Measurements from ENCODE around the gene GOLGA8B.
A peak's percentile ranks its signal among the peaks of the same experiment; 100 is the strongest.
"Not testable (repeated sequence)": the region's sequence is repeated elsewhere in the genome, so short reads cannot be mapped to it uniquely, and the experiment has no call there.

The GOLGA8B gene, protein sequence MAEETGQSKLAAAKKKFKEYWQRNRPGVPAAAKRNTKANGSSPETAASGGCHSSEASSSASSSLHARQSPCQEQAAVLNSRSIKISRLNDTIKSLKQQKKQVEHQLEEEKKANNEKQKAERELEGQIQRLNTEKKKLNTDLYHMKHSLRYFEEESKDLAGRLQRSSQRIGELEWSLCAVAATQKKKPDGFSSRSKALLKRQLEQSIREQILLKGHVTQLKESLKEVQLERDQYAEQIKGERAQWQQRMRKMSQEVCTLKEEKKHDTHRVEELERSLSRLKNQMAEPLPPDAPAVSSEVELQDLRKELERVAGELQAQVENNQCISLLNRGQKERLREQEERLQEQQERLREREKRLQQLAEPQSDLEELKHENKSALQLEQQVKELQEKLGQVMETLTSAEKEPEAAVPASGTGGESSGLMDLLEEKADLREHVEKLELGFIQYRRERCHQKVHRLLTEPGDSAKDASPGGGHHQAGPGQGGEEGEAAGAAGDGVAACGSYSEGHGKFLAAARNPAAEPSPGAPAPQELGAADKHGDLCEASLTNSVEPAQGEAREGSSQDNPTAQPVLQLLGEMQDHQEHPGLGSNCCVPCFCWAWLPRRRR

GRCh38 chr15:34583399-34584329 lies at the start of gene GOLGA8B:
Gene GOLGA8B, minus strand, starts transcription at chr15:34583651. Its CDS starts 47,739 bp downstream, at chr15:34535912.
- peak; percentile 71 for DNase-seq

GRCh38 chr15:34633165-34633564 lies 49.7 kb upstream of the GOLGA8B start:
- not testable (repeated sequence) for DNase-seq

- DNase-seq: no peak
These were observed 45.2 kb upstream of the GOLGA8B start for GRCh38 chr15:34628577-34629152.

DNA sequence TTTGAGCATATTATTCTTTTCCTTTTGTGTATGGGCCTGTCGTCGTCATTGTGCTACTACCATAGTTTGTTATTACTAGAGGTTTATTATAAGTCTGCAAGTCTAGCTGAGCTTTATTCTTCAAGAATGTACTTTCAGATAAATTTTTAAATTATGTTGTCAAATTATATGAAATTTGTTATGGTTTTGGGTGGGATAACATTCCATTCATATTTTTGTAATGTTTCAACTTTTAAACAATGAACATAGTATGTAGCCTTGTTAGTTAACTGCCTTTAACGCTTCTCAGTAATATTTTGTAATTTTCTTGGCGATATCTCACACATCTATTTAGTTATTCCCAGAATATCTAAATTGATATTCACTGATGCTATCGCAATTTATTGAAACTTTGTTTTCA lies 41.6 kb upstream of the GOLGA8B start:
- no peak for DNase-seq

DNA sequence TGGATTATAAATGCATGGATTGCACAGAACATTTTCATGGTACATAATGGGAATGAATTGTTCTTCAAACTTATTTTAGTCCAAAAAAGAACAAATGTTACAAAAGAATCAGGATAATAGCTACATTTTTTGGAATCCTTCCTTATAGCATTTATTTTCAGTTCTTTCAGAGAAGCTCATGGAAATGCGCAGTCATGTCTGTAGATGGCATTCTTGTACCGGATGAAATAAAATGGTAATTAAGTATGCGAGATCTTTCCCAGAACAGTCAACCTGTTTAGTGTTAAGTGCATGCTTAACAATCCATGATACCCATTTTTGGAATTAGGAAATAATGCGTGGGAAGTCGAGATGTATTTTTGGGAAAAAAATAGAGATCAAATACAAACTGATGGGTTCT lies 38.2 kb upstream of the GOLGA8B start:
- no peak for DNase-seq

DNA sequence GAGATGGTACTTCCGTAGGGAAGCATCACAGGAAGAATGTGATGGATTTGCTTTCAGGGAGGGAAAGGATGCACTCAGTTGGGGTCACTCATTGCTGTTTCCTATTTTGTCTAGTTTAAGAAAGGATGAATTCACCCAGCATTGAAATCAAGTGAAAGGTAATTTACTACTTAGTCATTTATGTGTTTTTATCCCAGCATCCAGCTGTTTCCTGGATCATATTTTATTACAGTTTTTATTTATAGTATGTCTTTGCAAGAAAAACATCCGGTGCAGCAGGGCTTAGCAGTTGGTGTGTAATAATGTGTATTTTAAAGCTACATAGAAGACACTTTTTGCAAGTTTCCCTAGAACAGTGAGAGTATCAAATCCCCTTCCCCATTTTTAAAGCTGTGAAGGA lies 37.4 kb upstream of the GOLGA8B start:
- no peak for DNase-seq

DNA sequence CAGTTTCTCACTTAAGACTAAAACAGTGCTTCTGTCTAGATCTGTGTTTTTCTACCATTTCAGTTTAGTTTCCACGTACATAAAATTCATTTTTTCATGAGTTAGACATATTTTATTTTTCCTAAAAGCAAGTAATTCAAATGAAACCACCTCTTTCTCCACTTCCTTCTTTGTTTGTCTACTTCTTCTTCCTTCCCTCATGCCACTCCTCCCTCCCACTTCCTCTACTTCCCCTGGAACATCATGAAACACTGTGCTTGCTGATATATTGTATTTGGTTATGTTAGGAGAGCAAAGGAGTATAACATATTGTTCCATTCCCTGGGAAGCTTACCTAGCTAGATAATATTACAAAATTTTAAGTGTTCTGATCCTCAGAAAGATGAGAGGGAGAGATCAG lies 36.7 kb upstream of the GOLGA8B start:
- no peak for DNase-seq

GRCh38 chr15:34619151-34619550 lies 35.7 kb upstream of the GOLGA8B start:
- DNase-seq: no peak

GRCh38 chr15:34618073-34618472 lies 34.6 kb upstream of the GOLGA8B start:
- DNase-seq: no peak

DNA sequence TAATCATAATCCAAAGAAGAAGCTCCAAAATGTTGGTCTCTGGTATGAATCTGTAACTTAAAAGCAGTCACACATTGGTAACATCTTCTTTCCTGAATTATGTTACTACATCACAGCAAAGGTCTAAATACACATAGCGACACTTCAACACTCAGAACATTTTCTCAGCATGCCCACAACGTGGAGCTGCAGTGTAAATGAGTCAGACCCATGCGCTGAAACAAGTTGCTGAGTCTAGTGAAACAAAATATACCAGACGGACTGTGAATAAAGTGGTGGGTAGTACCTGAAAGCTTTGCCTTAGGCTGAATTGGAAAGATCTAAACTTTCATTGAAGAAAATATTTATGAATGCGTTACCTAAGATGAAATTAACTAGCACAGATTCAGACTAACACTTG lies 33.2 kb upstream of the GOLGA8B start:
- DNase-seq: no peak

GRCh38 chr15:34613997-34614396 lies 30.5 kb upstream of the GOLGA8B start:
- DNase-seq: no peak

DNA sequence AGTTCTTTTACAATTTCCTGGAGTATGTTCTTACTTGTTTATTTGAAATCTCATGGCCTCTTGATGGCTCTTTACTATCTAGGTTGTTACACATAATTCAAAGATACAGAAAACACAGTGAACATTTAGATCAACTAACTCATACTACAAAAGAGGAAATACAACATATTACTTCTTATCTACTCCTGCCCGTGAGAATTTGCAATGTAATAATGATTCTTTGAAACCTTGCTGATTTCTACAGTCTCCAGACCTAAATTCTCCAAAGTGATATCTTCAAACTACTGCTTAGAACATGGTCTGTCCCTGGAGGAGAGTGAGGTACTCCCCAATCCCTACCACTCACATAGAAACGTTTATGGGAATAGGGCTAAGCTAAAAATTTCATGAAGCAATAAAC lies 29.9 kb upstream of the GOLGA8B start:
- no peak for DNase-seq

DNA sequence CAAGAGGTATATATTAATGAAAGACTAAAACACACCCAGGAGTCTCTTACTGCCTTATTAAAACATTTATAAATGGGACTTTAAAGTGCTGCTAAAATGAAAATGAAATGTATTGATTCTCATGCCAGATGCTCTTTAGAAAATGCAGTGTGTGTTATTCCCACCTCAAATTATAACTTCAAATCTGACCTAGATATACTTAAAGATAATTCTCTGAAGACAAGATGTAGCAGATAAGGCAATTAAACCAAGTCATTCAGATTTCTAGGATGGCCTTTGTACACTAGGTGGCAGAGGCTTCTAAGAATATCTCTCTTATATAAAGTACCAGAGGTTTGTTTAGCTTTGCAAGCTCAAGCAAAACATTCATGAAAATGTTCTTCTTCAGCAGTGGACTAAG lies 26.9 kb upstream of the GOLGA8B start:
- DNase-seq: no peak

DNA sequence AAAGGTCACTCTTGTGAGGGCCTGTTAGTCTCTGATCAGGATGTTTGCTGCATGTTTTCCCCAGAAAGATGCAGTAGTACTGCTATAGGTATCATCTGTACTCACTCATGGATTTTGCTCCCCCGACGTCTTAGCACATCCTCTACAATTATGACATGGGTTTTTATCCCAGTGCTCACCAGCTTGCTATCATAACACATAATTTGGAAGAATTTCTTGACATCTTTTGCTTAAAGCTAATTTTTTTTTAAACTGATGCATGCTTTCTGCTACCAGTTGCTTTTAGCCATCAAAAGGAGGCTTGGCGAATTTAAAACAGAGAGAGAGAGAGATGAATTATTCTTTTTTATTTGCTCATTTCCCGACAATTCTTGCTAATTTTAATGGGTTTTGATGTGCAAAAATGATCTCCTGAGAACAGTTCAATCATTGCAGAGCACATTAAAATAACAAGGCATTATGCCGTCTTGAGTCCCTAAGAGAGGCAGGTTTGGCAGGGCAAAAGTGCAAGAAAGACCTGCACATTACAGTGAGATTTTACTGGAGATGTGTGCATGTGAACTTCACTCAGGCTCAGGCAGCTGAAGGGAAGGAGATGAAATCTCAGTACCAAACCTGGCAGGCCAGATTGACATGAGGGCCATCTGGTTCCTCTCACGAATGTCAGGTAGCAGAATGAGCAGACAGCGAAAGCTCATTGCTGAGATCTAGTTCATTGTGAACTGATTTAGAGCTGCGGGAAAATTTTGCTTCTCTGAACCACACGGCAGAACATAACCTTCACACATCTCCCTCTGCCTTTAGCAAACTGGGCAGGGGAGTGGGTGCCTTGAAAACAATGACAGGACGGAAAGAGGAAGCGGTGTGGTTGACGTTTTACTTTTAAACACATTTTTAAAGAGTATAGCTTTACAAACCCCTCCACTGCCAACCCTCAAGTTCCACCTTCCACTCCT lies 25.9 kb upstream of the GOLGA8B start:
- no peak for DNase-seq

- DNase-seq: no peak
These were observed 25.1 kb upstream of the GOLGA8B start for GRCh38 chr15:34608517-34608916.

DNA sequence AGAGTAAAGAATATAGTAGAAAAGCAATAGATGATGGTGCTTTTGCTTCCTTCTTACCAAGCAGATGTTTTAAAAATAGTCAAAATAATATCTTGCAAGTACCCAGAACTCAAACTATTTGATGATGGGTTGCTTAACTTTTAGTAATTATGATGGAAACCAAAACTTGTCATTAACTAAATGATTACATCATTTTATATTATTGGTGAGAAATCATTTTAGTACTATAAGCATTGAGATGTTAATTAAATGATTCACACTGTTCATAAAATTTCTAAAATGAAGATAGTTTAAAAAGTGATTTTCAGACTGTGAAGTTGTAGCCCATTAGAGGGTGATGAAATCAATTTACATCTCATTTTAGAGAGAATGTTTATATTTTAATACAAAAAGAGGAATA lies 24.4 kb upstream of the GOLGA8B start:
- DNase-seq: no peak

GRCh38 chr15:34606545-34606944 lies 23.1 kb upstream of the GOLGA8B start:
- no peak for DNase-seq

GRCh38 chr15:34606131-34606530 lies 22.7 kb upstream of the GOLGA8B start:
- DNase-seq: no peak

DNA sequence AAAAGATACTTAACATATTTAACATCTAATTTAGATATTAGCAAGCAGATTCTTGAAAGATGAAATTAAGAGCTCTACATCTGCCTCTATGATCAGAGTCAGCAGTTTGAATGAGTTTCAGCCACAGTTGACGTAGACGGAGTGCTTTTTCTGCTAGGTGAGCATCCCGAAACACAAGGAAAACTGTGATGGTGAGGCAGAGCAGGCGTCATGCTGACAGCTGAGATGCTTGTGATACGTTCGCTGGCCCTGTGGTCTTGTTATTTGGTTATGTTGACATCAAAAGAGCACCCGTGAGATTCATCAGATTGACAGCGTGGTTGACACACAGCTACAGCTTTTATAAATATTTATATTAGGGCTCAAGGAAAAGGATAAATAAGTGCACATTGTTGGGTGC lies 19.6 kb upstream of the GOLGA8B start:
- DNase-seq: no peak

DNA sequence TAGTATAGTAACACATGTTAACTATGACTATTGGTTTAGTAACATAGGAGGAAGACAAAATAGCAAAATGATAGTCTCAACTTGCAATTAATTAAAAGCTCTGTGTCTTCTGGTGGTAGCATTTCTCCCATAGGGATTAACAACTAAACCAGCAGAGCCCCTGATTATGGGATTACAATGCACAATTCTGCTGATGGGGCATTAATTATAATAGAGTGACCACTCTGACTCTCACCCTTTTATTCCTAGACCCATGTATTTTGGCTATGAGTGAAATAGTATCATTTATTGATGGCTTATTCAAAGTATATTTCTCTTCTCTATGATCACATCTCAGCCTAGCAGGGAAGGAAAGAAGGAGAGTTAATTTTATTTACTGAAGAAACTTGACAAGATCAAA lies 17.5 kb upstream of the GOLGA8B start:
- DNase-seq: no peak

GRCh38 chr15:34598799-34599585 lies 15.5 kb upstream of the GOLGA8B start:
- no peak for DNase-seq
